ENCODE results near the gene SLAMF9. TPM values are rescaled to one million over a fixed set of nuclear protein-coding genes. Genes with fewer than 3 reads are reported as not detected.
"Not testable (repeated sequence)": the region's sequence is repeated elsewhere in the genome, so short reads cannot be mapped to it uniquely, and the experiment has no call there.

SLAMF9 gene
- total RNA-seq, 1 experiment from 2014 or later: 0.60 TPM

DNA sequence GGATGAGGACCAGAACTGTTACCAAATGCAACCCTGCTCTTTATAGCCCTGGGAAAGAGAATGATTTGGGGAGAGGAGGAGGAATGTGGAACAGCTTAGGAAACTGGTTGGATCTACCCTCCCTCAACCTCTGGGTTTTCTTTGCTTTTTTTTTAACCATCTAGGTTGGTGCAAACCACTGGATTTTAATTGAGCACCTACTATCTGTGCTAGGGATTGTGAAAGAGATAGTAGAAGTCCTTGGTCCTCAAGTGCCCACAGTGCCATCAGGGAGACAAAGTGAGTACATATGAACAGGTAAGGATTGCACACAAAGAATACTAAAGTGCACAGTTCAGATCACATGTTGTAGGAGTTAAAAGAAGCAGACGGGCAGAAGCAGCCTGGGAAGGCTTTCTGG, 33.4 kb downstream of the SLAMF9 start:
- DNase-seq (ENCODE audit: low read depth): no peak

DNA sequence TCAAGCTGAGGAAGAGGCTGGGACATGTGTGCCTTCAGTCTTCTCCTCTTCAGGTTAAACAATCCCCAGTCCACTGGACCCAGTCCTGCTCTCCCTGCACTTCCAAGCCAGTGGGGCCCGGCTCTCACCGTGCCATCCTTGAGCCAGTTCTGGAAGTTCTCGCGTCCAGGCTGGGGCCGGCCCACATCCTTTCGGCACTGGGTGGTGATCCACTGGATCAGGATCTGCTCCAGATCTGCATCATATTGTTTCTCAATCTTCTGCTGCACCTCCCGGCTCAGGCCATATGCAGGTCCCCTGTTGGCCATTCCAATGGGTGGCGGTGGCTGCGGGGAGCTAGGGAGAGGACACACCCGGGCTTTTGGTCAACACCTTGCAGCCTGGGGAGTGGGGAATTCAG, 33.8 kb downstream of the SLAMF9 start:
- no peak for DNase-seq (ENCODE audit: low read depth)

- DNase-seq (ENCODE audit: low read depth): no peak
Observed at GRCh38 chr1:159919236-159919865, 34.7 kb downstream of the SLAMF9 start.

DNA sequence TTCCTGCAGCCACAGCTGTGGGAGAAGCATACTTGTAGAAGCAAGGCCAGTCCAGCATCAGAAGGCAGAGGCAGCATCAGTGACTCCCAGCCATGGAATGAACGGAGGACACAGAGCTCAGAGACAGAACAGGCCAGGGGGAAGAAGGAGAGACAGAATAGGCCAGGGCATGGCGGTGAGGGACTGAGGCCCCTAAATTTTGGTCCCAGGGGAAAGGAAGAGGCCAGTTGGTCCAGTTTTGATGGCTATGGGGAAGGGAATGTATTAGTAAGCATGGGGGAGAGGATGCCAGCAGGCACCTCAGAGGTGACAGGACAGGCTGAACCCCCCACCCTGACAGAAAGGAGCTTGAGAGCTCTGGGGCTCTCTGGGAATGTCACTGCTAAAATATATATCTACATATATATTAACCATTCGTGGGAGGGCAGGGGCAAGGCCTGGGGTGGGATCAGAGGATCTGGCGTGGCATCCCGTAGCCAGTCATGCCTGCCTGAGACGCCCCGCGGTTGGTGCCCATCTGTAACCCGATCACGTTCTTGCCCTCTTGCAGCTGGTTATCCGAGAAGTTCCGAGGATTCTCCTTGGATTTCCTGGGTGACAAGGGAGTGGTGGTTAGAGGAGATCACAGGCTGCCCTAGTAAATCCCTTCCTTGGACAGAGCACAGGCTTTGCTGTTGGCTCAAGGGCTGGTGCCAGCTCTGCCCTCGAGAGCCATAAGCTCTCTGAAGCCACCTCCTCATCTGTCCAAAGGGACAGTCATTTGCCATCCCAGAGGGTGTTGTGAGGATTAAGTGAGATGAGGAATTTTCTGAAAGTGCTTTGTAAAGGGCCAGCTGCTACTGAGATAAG, 35.5 kb downstream of the SLAMF9 start:
- peak; percentile 53 for DNase-seq (ENCODE audit: low read depth)

- DNase-seq (ENCODE audit: low read depth): peak; percentile 39
Observed at GRCh38 chr1:159917533-159918351, 36.3 kb downstream of the SLAMF9 start.

DNA sequence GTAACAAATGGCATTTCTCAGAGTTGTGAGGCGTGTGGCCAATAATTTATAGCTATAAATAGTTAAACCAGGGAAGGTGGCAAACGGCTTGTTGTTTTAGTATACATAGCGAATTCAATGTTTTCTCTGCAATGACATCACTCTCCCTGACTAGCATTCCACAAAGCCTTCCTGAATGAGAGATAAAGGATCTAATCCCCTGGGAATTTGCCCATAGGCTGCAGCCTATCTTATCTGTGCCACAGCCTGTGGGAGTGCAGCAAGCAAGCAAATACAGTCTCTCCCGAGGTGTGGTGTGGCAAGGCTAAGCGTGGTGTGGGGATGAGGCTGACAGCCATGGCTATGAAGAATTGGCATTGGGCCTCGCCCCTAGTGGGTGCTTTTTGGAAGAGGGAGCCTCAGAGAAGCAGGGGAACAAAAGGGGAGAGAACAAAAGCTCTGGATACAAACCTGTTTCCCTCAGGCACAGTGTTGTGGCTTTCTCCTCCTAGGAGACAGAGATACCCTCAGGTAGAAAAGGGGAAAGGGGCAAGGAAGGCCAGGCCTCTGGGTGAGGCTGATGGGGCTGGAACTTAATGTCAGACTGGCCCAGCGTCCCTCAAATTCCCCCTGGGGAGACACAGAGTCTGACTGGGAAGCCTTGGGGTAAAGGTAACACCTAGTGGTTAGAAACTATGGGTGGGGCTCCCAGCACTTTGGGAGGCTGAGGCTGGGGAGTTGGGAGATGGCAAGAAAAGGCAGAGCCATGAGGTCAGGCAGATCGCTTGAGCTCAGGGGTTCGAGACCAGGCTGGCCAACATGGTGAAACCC, 37.6 kb downstream of the SLAMF9 start:
- DNase-seq (ENCODE audit: low read depth): peak; percentile 93

- DNase-seq (ENCODE audit: low read depth): no peak
Observed at GRCh38 chr1:159915571-159916241, 38.3 kb downstream of the SLAMF9 start.

DNA sequence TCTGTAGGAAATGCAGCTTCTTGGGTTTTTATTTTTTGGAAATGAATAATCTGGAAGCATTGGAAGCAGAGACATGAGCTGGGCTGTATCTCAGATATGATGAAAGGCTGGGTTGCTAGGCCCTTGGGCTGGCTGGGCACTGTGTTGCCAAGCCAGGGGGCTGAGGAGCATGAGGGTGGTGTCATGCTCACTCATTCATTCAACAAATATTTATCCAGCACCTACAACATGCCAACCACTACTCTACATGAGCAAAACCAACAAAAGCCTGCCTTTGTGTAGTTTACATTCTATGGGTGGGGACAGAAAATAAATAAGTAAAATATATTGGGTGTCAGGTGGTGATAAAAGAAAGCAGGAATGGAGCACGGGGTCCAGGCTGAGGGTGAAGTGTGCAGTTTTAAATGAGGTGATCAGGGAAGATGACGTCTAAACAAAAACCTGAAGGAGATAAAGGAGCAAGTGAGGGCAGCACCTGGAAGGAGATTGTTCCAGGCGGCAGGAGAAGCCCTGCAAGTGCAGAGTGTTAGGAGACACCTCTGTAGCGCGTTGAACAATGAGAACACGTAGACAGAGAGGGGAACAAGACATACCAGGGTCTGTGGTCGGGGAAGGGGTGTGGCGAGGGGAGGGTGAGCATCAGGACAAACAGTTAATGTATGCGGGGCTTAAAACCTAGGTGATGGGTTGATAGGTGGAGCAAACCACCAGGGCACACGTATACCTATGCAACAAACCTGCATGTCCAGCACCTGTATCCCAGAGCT, 39.6 kb downstream of the SLAMF9 start:
- DNase-seq (ENCODE audit: low read depth): no peak

DNA sequence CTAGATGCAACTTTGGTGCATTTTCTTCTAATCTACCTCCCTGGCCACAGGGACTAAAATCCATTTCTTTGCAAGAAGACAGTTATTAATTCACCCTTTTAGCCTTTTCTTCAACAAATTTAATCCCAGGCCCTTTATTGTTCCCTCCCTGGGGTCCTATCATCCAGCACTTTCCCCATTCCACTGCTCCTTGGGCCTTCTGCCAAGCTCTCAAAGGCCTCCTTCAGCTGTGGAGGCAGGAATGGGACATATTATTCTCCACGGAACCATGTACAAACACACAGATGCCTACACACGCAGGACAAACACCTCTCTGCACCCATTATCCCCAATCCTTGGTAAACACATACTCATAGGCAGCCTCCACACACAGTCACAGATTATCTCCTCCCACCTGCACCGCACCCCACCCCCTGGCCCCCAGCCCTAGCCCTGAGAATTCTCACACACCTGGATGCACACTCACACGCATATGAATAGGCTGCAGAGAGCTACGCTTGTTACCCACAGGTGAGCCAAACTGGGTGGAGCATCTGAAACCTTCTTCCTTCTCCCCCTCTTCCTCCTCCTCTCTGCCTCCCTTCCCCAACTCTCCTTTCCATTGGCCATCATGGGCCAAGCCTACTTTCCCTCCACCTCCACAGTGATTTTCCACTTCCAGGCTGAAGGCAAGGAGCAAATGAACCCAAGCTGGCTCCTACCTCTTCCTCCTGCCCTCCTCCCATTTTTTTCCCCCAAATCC, 40.4 kb downstream of the SLAMF9 start:
- DNase-seq (ENCODE audit: low read depth): no peak

- DNase-seq (ENCODE audit: low read depth): no peak
Observed at GRCh38 chr1:159911326-159912070, 42.5 kb downstream of the SLAMF9 start.

DNA sequence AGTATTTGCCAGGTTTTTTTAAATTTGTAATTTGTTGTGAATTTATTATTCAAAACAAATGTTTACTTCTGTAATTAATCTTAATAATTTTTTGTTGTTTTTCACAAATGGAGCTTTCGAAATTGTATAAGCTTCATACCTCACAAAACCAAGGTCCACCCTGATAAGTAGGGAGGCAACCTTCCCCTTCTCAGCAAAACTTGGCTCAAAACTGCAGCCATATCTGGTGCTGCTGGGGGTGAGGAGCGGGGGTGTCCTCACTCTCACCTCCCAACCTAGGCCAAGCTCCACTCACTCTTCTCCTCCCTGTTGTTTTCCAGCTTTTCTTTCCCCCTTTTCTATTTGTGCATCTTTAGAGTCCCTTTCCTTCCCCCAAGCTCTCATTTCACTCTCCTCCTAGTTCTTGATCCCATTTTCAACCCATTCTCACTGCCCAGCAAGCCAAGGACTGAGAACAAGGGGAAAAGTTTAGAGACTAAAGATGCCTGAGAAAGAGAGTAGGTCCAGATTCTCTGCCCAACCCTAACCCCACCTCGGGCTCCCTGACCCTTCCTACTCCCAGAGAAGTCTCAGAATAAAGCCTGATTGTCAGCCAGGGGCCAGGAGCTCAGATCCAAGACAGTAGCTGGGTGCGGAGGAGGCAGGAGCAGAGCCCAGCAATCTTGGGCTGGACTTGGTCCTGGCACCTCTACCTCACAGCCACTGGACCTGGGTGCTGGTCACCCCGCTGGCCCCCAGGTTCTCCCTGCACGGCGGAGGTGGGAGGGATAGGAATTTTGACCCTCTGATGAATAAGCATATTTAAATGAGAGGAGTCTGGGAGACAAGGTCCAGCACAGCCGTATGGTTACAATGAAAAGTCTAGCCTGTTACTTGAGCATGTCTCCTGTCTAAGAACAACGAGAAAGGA, 45.8 kb downstream of the SLAMF9 start:
- no peak for DNase-seq (ENCODE audit: low read depth)

- no peak for DNase-seq (ENCODE audit: low read depth)
Observed at GRCh38 chr1:159906960-159907359, 47.1 kb downstream of the SLAMF9 start.

- DNase-seq (ENCODE audit: low read depth): not testable (repeated sequence)
Observed at GRCh38 chr1:159904036-159904435, 50.0 kb downstream of the SLAMF9 start.

DNA sequence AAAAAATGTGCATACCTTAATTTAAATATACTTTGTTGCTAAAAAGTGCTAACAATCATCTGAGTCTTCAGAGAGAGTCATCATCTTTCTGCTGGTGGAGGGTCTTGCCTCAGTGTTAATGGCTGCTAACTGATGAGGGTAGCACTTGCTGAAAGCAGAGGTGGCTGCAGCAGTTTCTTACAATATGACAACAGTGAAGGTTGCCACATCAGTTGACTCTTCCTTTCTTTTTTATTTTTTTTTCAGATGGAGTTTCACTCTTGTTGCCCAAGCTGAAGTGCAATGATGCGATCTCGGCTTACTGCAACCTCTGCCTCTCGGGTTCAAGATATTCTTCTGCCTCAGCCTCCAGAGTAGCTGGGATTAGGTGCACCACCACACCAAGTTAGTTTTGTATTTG, 51.5 kb downstream of the SLAMF9 start:
- DNase-seq (ENCODE audit: low read depth): no peak
